Endothelial cell (in vitro differentiated cells): Measurements from ENCODE around the gene UBASH3B. TPM values are rescaled to one million over a fixed set of nuclear protein-coding genes. Genes with fewer than 3 reads are reported as not detected.

Source experiments
- DNase-seq: peaks from one replicate; pipeline ENCODE4 v3.0.0; 2021; ENCODE audit warnings: low spot score
- H3K27ac Mint-ChIP-seq: one replicate; pipeline ENCODE4 v1.8.0; 2021; ENCODE audit warnings: mixed read lengths, inconsistent platforms; ENCODE audit not compliant: unreplicated experiment
- H3K27me3 Mint-ChIP-seq: one replicate; pipeline ENCODE4 v1.8.0; 2021; ENCODE audit warnings: mild to moderate bottlenecking, moderate library complexity, mixed read lengths, inconsistent platforms; ENCODE audit not compliant: unreplicated experiment
- H3K36me3 Mint-ChIP-seq: one replicate; pipeline ENCODE4 v1.8.0; 2021; ENCODE audit warnings: mild to moderate bottlenecking, low read depth, mixed read lengths, inconsistent platforms; ENCODE audit not compliant: unreplicated experiment
- H3K4me1 Mint-ChIP-seq: one replicate; pipeline ENCODE4 v1.8.0; 2021; ENCODE audit warnings: mild to moderate bottlenecking, mixed read lengths, inconsistent platforms; ENCODE audit not compliant: unreplicated experiment
- H3K4me3 Mint-ChIP-seq: one replicate; pipeline ENCODE4 v1.8.0; 2021; ENCODE audit warnings: mild to moderate bottlenecking, mixed read lengths, inconsistent platforms; ENCODE audit not compliant: unreplicated experiment
- H3K9me3 Mint-ChIP-seq: one replicate; pipeline ENCODE4 v1.8.0; 2021; ENCODE audit warnings: mixed read lengths, inconsistent platforms; ENCODE audit not compliant: unreplicated experiment
- CTCF ChIP-seq: fragments of 200-600 bp; sonication (generic); IDR thresholded peaks from one replicate; pipeline ENCODE4 v1.5.0; 2021; ENCODE audit warnings: antibody characterized with exemption; ENCODE audit not compliant: unreplicated experiment
- total RNA-seq: library from RNA; stranded (reverse); fragmentation: NEBNext Ultra II Directional; extraction: Animal tissue kit (Norgen Biotek cat#: 25700); gene quantifications from one replicate; pipeline ENCODE4 v1.2.1, GENCODE V29; 2021; ENCODE audit not compliant: unreplicated experiment

UBASH3B gene
- total RNA-seq, 1 donor from 2014 or later = 43.3 TPM

- Mint-ChIP-seq H3K4me3 (peak overlapping the region; percentile 8), H3K36me3 (peaks cover 27% of the 10 kb centered on the region), H3K27me3 (peaks cover 1% of the 10 kb centered on the region), H3K9me3 (no peaks in the 10 kb centered on the region), H3K27ac (no peak overlapping the region), H3K4me1 (no peaks in the 10 kb centered on the region)
- no peak for DNase-seq
- no peak for TF ChIP-seq CTCF
These were observed 142.1 kb downstream of the UBASH3B start for GRCh38 chr11:122797651-122798050.

- Mint-ChIP-seq H3K27me3 (peaks cover 4% of the 10 kb centered on the region), H3K4me3 (no peak overlapping the region), H3K9me3 (no peaks in the 10 kb centered on the region)
These were observed 144.0 kb downstream of the UBASH3B start for GRCh38 chr11:122799406-122800105.

GRCh38 chr11:122802876-122803275 is 147.4 kb downstream of the UBASH3B start:
- peak overlapping the region; percentile 95 for H3K27ac Mint-ChIP-seq

More at GRCh38 chr11:122799406-122800105, 144.0 kb downstream of the UBASH3B start:
- H3K27ac Mint-ChIP-seq = no peak overlapping the region
- DNase-seq = no peak
- H3K4me1 Mint-ChIP-seq = peaks cover 18% of the 10 kb centered on the region
- H3K36me3 Mint-ChIP-seq = peaks cover 34% of the 10 kb centered on the region
- TF ChIP-seq CTCF = no peak

GRCh38 chr11:122803306-122803705 is 147.8 kb downstream of the UBASH3B start:
- peak overlapping the region; percentile 95 for H3K27ac Mint-ChIP-seq
- H3K9me3 Mint-ChIP-seq = no peaks in the 10 kb centered on the region
- peaks cover 17% of the 10 kb centered on the region for H3K36me3 Mint-ChIP-seq
- no peak for DNase-seq
- H3K4me1 Mint-ChIP-seq = peaks cover 28% of the 10 kb centered on the region
- peaks cover 5% of the 10 kb centered on the region for H3K27me3 Mint-ChIP-seq
- H3K4me3 Mint-ChIP-seq = peak overlapping the region; percentile 58
- TF ChIP-seq CTCF = no peak

More at GRCh38 chr11:122802876-122803275, 147.4 kb downstream of the UBASH3B start:
- TF ChIP-seq CTCF = no peak
- Mint-ChIP-seq H3K9me3 (no peaks in the 10 kb centered on the region), H3K36me3 (peaks cover 17% of the 10 kb centered on the region), H3K4me1 (peaks cover 24% of the 10 kb centered on the region), H3K4me3 (peak overlapping the region; percentile 58), H3K27me3 (peaks cover 5% of the 10 kb centered on the region)
- no peak for DNase-seq

GRCh38 chr11:122803716-122804115 is 148.2 kb downstream of the UBASH3B start:
- peak overlapping the region; percentile 18 for H3K4me3 Mint-ChIP-seq
- TF ChIP-seq CTCF = no peak
- H3K4me1 Mint-ChIP-seq = peaks cover 32% of the 10 kb centered on the region
- no peaks in the 10 kb centered on the region for H3K9me3 Mint-ChIP-seq
- peaks cover 5% of the 10 kb centered on the region for H3K27me3 Mint-ChIP-seq
- peaks cover 17% of the 10 kb centered on the region for H3K36me3 Mint-ChIP-seq
- H3K27ac Mint-ChIP-seq = peak overlapping the region; percentile 95
- no peak for DNase-seq
